A673 (cell line): ENCODE results near the gene GALNT10. TPM values are rescaled to one million over a fixed set of nuclear protein-coding genes. Genes with fewer than 3 reads are reported as not detected.

ENCODE experiments used
- BruUV-seq: library from RNA; stranded (reverse); fragments of 400-500 nt; replicated peaks from 2 replicates; lab custom pipeline; 2021; lab: Mats Ljungman, UMichigan
- CTCF ChIA-PET: fragments of 300-600 bp; sonication (Branson Sonifier 250); formaldehyde crosslinking; loops from one replicate; lab custom pipeline; 2022; ENCODE audit warnings: antibody characterized with exemption; lab: Charles Lee
- POLR2A ChIA-PET: fragments of 300-600 bp; sonication (Branson Sonifier 250); formaldehyde crosslinking; loops from one replicate; lab custom pipeline; 2022; ENCODE audit warnings: antibody characterized with exemption; ENCODE audit not compliant: low non-redundant PET; lab: Charles Lee
- DNase-seq: peaks from one replicate; pipeline ENCODE4 v3.0.0-alpha.2; 2015; ENCODE audit warnings: low spot score
- H3K27ac ChIP-seq: fragments of 200-600 bp; sonication (generic); 2 replicates; pipeline ENCODE4 v1.5.1; 2016; ENCODE audit warnings: mixed run types, low read depth, mild to moderate bottlenecking, mixed read lengths, antibody characterized with exemption, low read length; ENCODE audit not compliant: poor library complexity, severe bottlenecking
- H3K27me3 ChIP-seq: fragments of 200-600 bp; sonication (generic); replicated peaks from 2 replicates; pipeline ENCODE4 v1.6.1; 2017; ENCODE audit warnings: mixed run types, low read depth, mild to moderate bottlenecking, mixed read lengths, antibody characterized with exemption, low read length; ENCODE audit not compliant: insufficient read depth, poor library complexity
- H3K36me3 ChIP-seq: fragments of 200-600 bp; sonication (generic); 2 replicates; pipeline ENCODE4 v1.6.1; 2016; ENCODE audit warnings: mixed run types, mild to moderate bottlenecking, mixed read lengths, antibody characterized with exemption, low read length; ENCODE audit not compliant: insufficient read depth, poor library complexity, severe bottlenecking
- H3K4me1 ChIP-seq: fragments of 200-600 bp; sonication (generic); 2 replicates; pipeline ENCODE4 v1.6.1; 2017; ENCODE audit warnings: mixed run types, mild to moderate bottlenecking, mixed read lengths, antibody characterized with exemption, low read length; ENCODE audit not compliant: insufficient read depth, poor library complexity, severe bottlenecking
- H3K4me3 ChIP-seq: fragments of 200-600 bp; sonication (generic); 2 replicates; pipeline ENCODE4 v1.5.1; 2016; ENCODE audit warnings: low read depth, mixed run types, mild to moderate bottlenecking, mixed read lengths, low read length; ENCODE audit not compliant: poor library complexity, severe bottlenecking
- H3K9me3 ChIP-seq: fragments of 200-600 bp; sonication (generic); 2 replicates; pipeline ENCODE4 v1.6.1; 2016; ENCODE audit warnings: mixed run types, low read depth, mild to moderate bottlenecking, mixed read lengths, antibody characterized with exemption, low read length; ENCODE audit not compliant: poor library complexity, severe bottlenecking
- CTCF ChIP-seq: fragments of 300-800, 200-600 bp; sonication (generic); conservative IDR thresholded peaks from 2 replicates; pipeline ENCODE4 v1.5.1; 2017; ENCODE audit warnings: low read depth, mild to moderate bottlenecking, antibody characterized with exemption, low read length, moderate library complexity, mixed read lengths
- EZH2 ChIP-seq: fragments of 200-600 bp; sonication (generic); IDR thresholded peaks from 2 replicates; pipeline ENCODE4 v1.6.1; 2017; ENCODE audit warnings: borderline replicate concordance, low read depth, mild to moderate bottlenecking, mixed read lengths, antibody characterized with exemption, low read length; ENCODE audit not compliant: poor library complexity, severe bottlenecking
- intact Hi-C: fragments of 100-400 bp; cut with micrococcal nuclease; formaldehyde crosslinking; loops from one replicate; pipeline ENCODE4 v1.10.0; 2022; ENCODE audit not compliant: unreplicated experiment
- total RNA-seq: library from RNA; stranded (reverse); gene quantifications from 2 replicates; pipeline ENCODE4 v1.2.3, GENCODE V29; 2021

GALNT10 gene
- total RNA-seq, 1 experiment from 2014 or later = 17.9 TPM

GRCh38 chr5:154464438-154464837 is 273.9 kb downstream of the GALNT10 start:
- Histone ChIP-seq H3K27ac (no peak overlapping the region), H3K36me3 (no peaks in the 10 kb centered on the region), H3K4me1 (no peaks in the 10 kb centered on the region), H3K9me3 (no peaks in the 10 kb centered on the region), H3K4me3 (no peak overlapping the region), H3K27me3 (no peaks in the 10 kb centered on the region)
- no peak for DNase-seq
- BruUV-seq = no TSS peak
- ChIA-PET POLR2A (no interaction called here), CTCF (no interaction called here)
- TF ChIP-seq CTCF (no peak), EZH2 (no peak)
- intact Hi-C loops = no loop called here

- DNase-seq = no peak
- no TSS peak for BruUV-seq
- Histone ChIP-seq H3K27me3 (peaks cover 4% of the 10 kb centered on the region), H3K4me3 (no peak overlapping the region), H3K36me3 (no peaks in the 10 kb centered on the region), H3K4me1 (no peaks in the 10 kb centered on the region), H3K9me3 (no peaks in the 10 kb centered on the region), H3K27ac (no peak overlapping the region)
- TF ChIP-seq CTCF (no peak), EZH2 (no peak)
- CTCF ChIA-PET = no interaction called here
- POLR2A ChIA-PET = no interaction called here
- intact Hi-C loops = no loop called here
Measured at GRCh38 chr5:154465169-154465568, 274.6 kb downstream of the GALNT10 start.

GRCh38 chr5:154466147-154466546 is 275.6 kb downstream of the GALNT10 start:
- TF ChIP-seq EZH2 (no peak), CTCF (no peak)
- no peaks in the 10 kb centered on the region for H3K4me1 ChIP-seq
- H3K27ac ChIP-seq = no peak overlapping the region
- no TSS peak for BruUV-seq
- DNase-seq = no peak
- intact Hi-C loops = no loop called here
- H3K36me3 ChIP-seq = no peaks in the 10 kb centered on the region
- H3K27me3 ChIP-seq = peaks cover 13% of the 10 kb centered on the region
- H3K4me3 ChIP-seq = no peak overlapping the region
- ChIA-PET CTCF (interaction anchor here (0.7 to 0.8 kb wide), 2 partner anchors 390 to 492 kb away, joined by 3 read pairs; no protein-coding TSS in a partner anchor), POLR2A (no interaction called here)
- no peaks in the 10 kb centered on the region for H3K9me3 ChIP-seq
